Right lobe of liver (tissue), 6 donors: ENCODE results near the gene PRSS3. TPM values are rescaled to one million over a fixed set of nuclear protein-coding genes. Genes with fewer than 3 reads are reported as not detected.
A peak's percentile ranks its signal among the peaks of the same experiment; 100 is the strongest.
"Not testable (repeated sequence)": the region's sequence is repeated elsewhere in the genome, so short reads cannot be mapped to it uniquely, and the experiment has no call there.

Experiments used
- ATAC-seq, 4 donors: fragments of 200-7000 bp; cut with Tn5 transposase; one replicate each; pipeline ENCODE4 v1.9.1; 2020; ENCODE audit warnings: mild to moderate bottlenecking in 4 of 4, moderate library complexity in 4 of 4
- DNase-seq, 3 donors: peaks; one replicate each; pipeline ENCODE4 v3.0.0-alpha.2; 2020
- H3K27ac ChIP-seq, 3 donors: fragments of 200-600 bp; one replicate each; pipeline ENCODE4 v1.8.0; 2022
- H3K27me3 ChIP-seq, 2 donors: fragments of 200-600 bp; one replicate each; pipeline ENCODE4 v1.8.0; 2022
- H3K36me3 ChIP-seq, 4 donors: fragments of 200-600 bp; sonication (generic) in 1 of 4; one replicate each; pipeline versions ENCODE4 v1.5.1 to v1.8.0; 2017 to 2022; ENCODE audit warnings: control low read depth in 1 of 4
- H3K4me1 ChIP-seq, 4 donors: fragments of 200-600 bp; sonication (generic) in 1 of 4; one replicate each; pipeline versions ENCODE4 v1.5.1 to v1.8.0; 2017 to 2022; ENCODE audit warnings: control low read depth in 1 of 4
- H3K4me3 ChIP-seq, 3 donors: fragments of 200-600 bp; one replicate each; pipeline ENCODE4 v1.8.0; 2022
- H3K9me3 ChIP-seq, 4 donors: fragments of 200-600 bp; sonication (generic) in 1 of 4; one replicate each; pipeline versions ENCODE4 v1.5.1 to v1.8.0; 2017 to 2022; ENCODE audit warnings: control low read depth in 1 of 4
- POLR2A ChIP-seq: fragments of 450-650 bp; IDR thresholded peaks from one replicate; pipeline ENCODE4 v1.6.1; 2017; ENCODE audit warnings: antibody characterized with exemption, mild to moderate bottlenecking
- WGBS: methylation state at CpG from one replicate; pipeline ENCODE4 v1.1.6; 2018; ENCODE audit warnings: low coverage, low lambda C conversion rate; ENCODE audit not compliant: insufficient coverage; ENCODE audit errors: missing lambda C conversion rate; 5-methylcytosine and 5-hydroxymethylcytosine counted together
- intact Hi-C, 2 donors: fragments of 100-400 bp; cut with DNase I; formaldehyde crosslinking; loops; one replicate each; pipeline versions ENCODE4 v1.11.2 to v1.14.1; 2022
- total RNA-seq, 6 experiments: library from RNA; depleted of rRNA in 2 of 6; stranded (reverse); fragments of >200 nt in 2 of 6; fragmentation: NEBNext Ultra II Directional in 3 of 6; extraction: Animal tissue kit (Norgen Biotek cat#: 25700) in 3 of 6; gene quantifications; one replicate each; pipeline versions ENCODE4 v1.1.0 to v1.2.4, GENCODE V29; 2016 to 2023
- TF ChIP-seq, protein P1 (sequence below), 4 donors: fragments of 200-600 bp in 3 of 4; fragments of 450-650 bp in 1 of 4; IDR thresholded peaks; one replicate each; pipeline versions ENCODE4 v1.5.1 to v1.8.0; 2016 to 2022; ENCODE audit warnings: antibody characterized with exemption in 4 of 4, mild to moderate bottlenecking in 2 of 4
- donor health status: DM: no; HTN: yes; CAD: no.
- donor health status: DM: no; HTN: no; CAD: no.
- donor health status: DM: no; HTN: no; CAD: no.
- donor health status: DM: no; HTN: yes; CAD: no.
- donor health status: DM: no; HTN: yes; CAD: no.

Gene PRSS3
- total RNA-seq, 6 experiments from 2014 or later = 0.93 to 18.0 (median 3.8) TPM

DNA sequence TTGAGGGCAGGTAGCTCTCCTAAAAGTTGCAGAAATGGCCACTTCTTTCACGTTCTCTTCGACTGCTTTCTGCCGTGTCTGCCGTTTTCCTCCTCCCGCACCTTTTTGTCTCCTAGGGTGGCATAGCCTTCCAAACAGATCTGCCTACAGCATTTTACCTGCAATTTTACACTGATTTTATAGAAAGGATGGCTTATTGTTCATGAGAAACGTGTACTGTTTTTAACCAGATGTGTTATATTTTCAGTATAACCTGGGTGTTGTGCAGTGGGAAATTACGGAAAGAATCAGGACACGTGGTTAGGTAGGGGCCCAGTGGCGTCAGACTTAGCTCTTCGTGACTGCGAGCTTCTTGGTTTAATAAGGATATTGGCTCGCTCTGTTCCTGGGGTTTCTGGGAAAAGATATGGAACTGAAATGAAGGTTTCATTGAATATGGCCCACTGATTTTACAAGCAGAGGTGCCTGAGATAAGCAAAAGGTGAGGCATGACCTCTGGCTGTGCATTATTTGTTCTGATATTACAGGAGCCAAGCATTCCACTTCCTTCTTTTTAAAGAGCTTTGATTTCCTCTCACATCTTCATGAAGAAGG, 43.7 kb upstream of the PRSS3 start:
- DNase-seq (no peak), ATAC-seq (peak in 2 of 4 donors; percentile 3 to 45)
- H3K4me3 ChIP-seq = peak overlapping the region in 1 of 3 donors; percentile 13
- H3K4me1 ChIP-seq = peaks cover 0 to 12% (median 4%) of the 10 kb centered on the region in 4 donors
- H3K27ac ChIP-seq = peak overlapping the region in 1 of 3 donors; percentile 61
- intact Hi-C loops = no loop called here
- no peaks in the 10 kb centered on the region for H3K9me3 ChIP-seq
- no peaks in the 10 kb centered on the region for H3K36me3 ChIP-seq
- H3K27me3 ChIP-seq = no peaks in the 10 kb centered on the region
- 69% methylated on average over 12 of the region's 12 CpGs for WGBS
- no peak for TF ChIP-seq POLR2A
- TF ChIP-seq, protein P1, sequence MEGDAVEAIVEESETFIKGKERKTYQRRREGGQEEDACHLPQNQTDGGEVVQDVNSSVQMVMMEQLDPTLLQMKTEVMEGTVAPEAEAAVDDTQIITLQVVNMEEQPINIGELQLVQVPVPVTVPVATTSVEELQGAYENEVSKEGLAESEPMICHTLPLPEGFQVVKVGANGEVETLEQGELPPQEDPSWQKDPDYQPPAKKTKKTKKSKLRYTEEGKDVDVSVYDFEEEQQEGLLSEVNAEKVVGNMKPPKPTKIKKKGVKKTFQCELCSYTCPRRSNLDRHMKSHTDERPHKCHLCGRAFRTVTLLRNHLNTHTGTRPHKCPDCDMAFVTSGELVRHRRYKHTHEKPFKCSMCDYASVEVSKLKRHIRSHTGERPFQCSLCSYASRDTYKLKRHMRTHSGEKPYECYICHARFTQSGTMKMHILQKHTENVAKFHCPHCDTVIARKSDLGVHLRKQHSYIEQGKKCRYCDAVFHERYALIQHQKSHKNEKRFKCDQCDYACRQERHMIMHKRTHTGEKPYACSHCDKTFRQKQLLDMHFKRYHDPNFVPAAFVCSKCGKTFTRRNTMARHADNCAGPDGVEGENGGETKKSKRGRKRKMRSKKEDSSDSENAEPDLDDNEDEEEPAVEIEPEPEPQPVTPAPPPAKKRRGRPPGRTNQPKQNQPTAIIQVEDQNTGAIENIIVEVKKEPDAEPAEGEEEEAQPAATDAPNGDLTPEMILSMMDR (IDR thresholded peaks at IDR 0.05) = no peak

DNA sequence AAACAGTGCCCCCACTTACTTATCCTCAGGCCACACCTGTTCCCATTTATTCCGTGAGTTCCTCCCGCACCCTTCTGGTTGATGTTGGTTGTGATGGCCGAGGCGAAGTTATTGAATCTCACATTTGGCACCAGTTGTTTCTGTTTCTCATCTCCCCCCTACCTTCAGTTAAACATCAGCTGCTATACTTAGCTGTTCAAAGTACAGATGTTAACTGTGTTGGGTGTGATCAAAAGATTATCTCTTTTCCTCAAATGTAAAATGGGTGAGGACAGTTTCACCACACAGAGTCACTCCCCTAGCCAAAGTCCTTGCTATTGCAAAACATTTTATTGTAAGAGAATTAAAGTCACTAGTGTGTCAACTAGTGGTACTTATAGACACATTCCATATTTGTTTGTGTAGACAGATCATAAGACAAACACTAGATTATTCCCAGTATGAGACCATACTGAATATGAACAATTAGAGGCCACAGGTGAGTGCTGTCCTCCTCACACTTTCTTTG, 43.2 kb upstream of the PRSS3 start:
- Histone ChIP-seq H3K9me3 (no peaks in the 10 kb centered on the region), H3K4me1 (peaks cover 0 to 12% (median 4%) of the 10 kb centered on the region in 4 donors), H3K36me3 (no peaks in the 10 kb centered on the region), H3K4me3 (peak overlapping the region in 1 of 3 donors; percentile 13), H3K27me3 (no peaks in the 10 kb centered on the region), H3K27ac (peak overlapping the region in 1 of 3 donors; percentile 61)
- intact Hi-C loops = no loop called here
- TF ChIP-seq, protein P1 (IDR thresholded peaks at IDR 0.05) = no peak
- no peak for TF ChIP-seq POLR2A
- no peak for DNase-seq
- 25% methylated on average over 4 of the region's 4 CpGs for WGBS
- ATAC-seq = peak; percentile 76 to 87 (median 84)

DNA sequence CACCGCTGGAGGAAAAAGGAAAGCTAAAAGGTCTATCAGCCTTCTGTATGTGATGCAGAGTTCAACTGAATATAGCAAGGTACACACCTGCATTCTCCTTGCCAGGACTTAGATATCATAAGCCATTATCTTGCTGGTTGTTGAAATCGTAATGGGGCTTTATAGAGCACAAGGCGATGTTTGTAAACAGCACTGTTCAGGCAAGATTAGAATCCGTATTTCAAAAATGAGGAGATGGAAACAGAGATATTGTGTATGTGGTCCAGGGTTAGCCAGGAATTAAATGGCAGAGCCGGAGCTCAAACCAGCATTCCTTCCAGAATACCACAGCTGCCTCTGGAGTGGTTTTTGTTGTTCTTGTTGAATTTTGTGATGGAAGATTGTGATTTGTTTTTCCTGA, 42.6 kb upstream of the PRSS3 start:
- H3K4me3 ChIP-seq, H3K27me3 ChIP-seq, intact Hi-C loops, DNase-seq, H3K9me3 ChIP-seq, H3K36me3 ChIP-seq: not testable (repeated sequence)
- ATAC-seq = peak in 2 of 4 donors; percentile 5 to 18
- Histone ChIP-seq H3K27ac (peak overlapping the region in 1 of 3 donors; percentile 61), H3K4me1 (peaks cover 0 to 12% (median 4%) of the 10 kb centered on the region in 4 donors)
- 52% methylated on average over 5 of the region's 5 CpGs for WGBS

DNA sequence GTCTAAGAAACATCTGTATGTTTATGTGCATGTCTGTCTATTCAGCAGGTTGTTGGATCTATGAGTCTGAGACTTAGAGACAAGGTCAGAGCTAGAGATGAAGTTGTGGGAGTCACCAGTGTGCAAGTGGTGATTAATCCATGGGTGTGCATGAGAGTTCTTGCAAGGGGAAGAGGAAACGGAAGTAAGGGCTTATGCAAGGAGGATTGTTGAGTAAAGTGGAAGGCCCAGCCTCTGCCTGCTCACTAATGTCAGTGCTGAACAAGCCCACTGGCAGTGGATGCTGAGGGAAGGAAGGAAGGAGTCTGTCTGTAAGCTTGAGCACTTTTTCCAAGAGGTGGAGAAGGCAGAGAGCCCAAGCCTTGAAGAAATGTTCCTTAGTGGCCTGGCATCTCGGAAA, 35.7 kb upstream of the PRSS3 start:
- H3K27ac ChIP-seq, intact Hi-C loops, H3K27me3 ChIP-seq, H3K36me3 ChIP-seq, H3K9me3 ChIP-seq, H3K4me3 ChIP-seq, H3K4me1 ChIP-seq, DNase-seq: not testable (repeated sequence)
- whole genome bisulfite sequencing = 90% methylated on average over 2 of the region's 2 CpGs
- ATAC-seq = peak; percentile 32 to 71 (median 64)

DNA sequence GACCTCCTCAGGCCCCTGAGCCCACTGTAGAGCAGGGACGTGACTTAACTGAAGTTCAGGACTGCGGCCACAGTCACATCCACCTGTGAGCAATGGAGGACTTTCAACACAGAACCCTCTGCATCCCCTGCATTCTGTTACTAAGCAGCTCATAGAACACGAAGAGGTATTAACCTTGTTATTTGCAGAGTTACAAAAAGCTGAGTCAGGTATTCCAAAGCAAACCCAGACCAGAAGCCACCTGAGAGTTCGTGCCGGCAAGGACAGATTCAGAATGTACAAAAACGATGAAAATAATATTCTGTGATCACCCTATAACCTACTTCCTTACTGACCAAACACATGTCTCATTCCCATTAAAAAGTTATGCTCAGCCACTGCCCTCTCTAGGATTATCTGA, 33.0 kb upstream of the PRSS3 start:
- ATAC-seq (peak in 2 of 4 donors; percentile 13 to 44), DNase-seq (no peak)
- no peaks in the 10 kb centered on the region for H3K4me1 ChIP-seq
- H3K9me3 ChIP-seq = no peaks in the 10 kb centered on the region
- intact Hi-C loops = no loop called here
- H3K4me3 ChIP-seq = no peak overlapping the region
- 27% methylated on average over 4 of the region's 6 CpGs for WGBS
- no peaks in the 10 kb centered on the region for H3K36me3 ChIP-seq
- no peak overlapping the region for H3K27ac ChIP-seq
- TF ChIP-seq POLR2A = no peak
- TF ChIP-seq, protein P1 (IDR thresholded peaks at IDR 0.05) = no peak
- H3K27me3 ChIP-seq = no peaks in the 10 kb centered on the region

DNA sequence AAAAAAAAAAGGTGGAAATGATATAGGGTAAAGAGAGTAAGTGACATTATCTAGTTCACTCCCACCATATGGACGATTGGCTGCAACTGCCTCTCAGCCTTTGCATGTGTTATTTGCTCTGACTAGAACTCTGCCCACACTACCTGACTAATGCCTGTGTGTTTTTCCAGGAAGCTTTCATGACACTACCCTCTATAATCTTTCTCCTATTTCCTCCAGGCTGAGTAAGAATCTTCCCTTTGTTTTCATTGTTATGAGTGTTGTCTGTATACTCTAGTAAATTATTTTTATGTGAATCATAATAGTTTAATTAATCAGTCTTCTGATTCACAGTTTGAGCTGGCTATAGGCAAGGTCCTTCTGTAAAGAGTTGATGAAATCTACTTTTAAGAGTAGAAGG, 31.7 kb upstream of the PRSS3 start:
- peak in 1 of 4 donors; percentile 87 for ATAC-seq
- H3K27ac ChIP-seq = not testable (repeated sequence)

More for the DNA sequence above, 31.7 kb upstream of the PRSS3 start:
- H3K27me3 ChIP-seq, intact Hi-C loops, H3K4me3 ChIP-seq, DNase-seq, H3K36me3 ChIP-seq, H3K4me1 ChIP-seq, H3K9me3 ChIP-seq: not testable (repeated sequence)
- WGBS = 17% methylated on average over 1 of the region's 1 CpG
